ENCODE results near the gene SHMT1. TPM values are rescaled to one million over a fixed set of nuclear protein-coding genes. Genes with fewer than 3 reads are reported as not detected.
"Not testable (repeated sequence)": the region's sequence is repeated elsewhere in the genome, so short reads cannot be mapped to it uniquely, and the experiment has no call there.

The SHMT1 gene
- total RNA-seq, 1 experiment from 2014 or later, result 21.4 TPM

- DNase-seq (ENCODE audit: low read depth, low spot score), result no peak
- in situ Hi-C loops (cut with HindIII; ENCODE audit: low pct_unique_long_range_greater_than_20kb, low sequenced_read_pairs), result no loop called here
Measured at GRCh38 chr17:18318117-18318516, 45.2 kb downstream of the SHMT1 start.

- no peak for DNase-seq (ENCODE audit: low read depth, low spot score)
- in situ Hi-C loops (cut with HindIII; ENCODE audit: low pct_unique_long_range_greater_than_20kb, low sequenced_read_pairs), result no loop called here
Measured at GRCh38 chr17:18315961-18316360, 47.4 kb downstream of the SHMT1 start.

GRCh38 chr17:18315562-18315922 lies 47.8 kb downstream of the SHMT1 start:
- in situ Hi-C loops (cut with HindIII; ENCODE audit: low pct_unique_long_range_greater_than_20kb, low sequenced_read_pairs), result no loop called here
- no peak for DNase-seq (ENCODE audit: low read depth, low spot score)

- in situ Hi-C loops (cut with HindIII; ENCODE audit: low pct_unique_long_range_greater_than_20kb, low sequenced_read_pairs), result no loop called here
- DNase-seq (ENCODE audit: low read depth, low spot score), result peak; percentile 97
Measured at GRCh38 chr17:18314731-18315561, 48.4 kb downstream of the SHMT1 start, which contains the start of the genes SMCR8 and TOP3A. SMCR8 (plus strand) TSS chr17:18315293; CDS start chr17:18315790, 497 bp downstream. TOP3A (minus strand) TSS chr17:18314994; CDS start chr17:18314778, 216 bp downstream.

DNA sequence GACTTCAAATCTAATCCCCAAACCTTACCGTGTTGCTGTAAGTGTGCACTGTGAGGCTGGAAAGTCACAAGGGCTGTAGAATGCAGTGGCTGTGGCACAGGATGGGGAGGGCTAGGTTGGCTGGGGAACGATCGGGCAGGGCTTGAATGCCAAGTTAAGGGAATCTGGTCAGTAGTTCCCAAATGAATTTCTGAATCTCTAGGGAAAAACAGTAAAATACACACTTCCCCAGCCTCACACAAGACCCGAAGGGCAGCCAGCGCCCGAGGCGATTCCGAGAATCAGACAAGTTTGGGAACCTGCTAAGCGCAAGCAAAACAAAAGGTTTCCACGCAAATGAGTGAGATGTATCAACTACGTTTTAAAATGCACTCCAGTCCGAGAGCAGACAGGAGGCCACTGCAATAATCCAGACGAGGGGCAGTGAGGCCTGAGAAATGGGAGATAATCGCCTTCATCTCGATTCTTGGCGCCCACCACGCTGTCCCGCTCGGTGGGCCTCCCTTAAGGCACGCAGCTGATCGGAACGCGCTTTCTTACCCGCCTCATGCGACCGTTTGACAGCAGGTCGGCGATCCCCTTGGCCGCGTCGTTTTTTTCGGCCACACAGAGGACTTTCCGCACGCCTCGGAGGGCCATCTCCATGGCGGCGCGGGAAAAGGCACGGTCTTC lies 49.2 kb downstream of the SHMT1 start:
- in situ Hi-C loops (cut with HindIII; ENCODE audit: low pct_unique_long_range_greater_than_20kb, low sequenced_read_pairs), result no loop called here
- DNase-seq (ENCODE audit: low read depth, low spot score), result peak; percentile 8

DNA sequence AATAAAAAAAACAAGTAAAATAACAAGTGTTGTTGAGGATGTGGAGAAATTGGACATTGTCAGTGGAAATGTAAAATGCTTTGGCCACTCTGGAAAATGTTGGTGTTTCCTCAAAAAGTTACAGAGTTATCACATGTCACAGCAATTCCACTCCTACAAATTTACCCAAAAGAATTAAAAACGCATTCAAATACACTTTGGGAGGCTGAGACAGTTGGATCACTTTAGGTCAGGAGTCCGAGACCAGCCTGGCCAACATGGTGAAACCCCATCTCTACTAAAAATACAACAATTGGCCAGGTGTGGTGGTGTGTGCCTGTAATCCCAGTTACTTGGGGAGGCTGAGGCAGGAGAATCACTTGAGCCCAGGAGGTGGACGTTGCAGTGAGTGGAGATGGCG lies 54.1 kb downstream of the SHMT1 start:
- in situ Hi-C loops (cut with HindIII; ENCODE audit: low pct_unique_long_range_greater_than_20kb, low sequenced_read_pairs), result no loop called here
- DNase-seq (ENCODE audit: low read depth, low spot score), result no peak

- DNase-seq (ENCODE audit: low read depth, low spot score); in situ Hi-C loops (cut with HindIII; ENCODE audit: low pct_unique_long_range_greater_than_20kb, low sequenced_read_pairs): not testable (repeated sequence)
Measured at GRCh38 chr17:18303206-18303605, 60.1 kb downstream of the SHMT1 start.

DNA sequence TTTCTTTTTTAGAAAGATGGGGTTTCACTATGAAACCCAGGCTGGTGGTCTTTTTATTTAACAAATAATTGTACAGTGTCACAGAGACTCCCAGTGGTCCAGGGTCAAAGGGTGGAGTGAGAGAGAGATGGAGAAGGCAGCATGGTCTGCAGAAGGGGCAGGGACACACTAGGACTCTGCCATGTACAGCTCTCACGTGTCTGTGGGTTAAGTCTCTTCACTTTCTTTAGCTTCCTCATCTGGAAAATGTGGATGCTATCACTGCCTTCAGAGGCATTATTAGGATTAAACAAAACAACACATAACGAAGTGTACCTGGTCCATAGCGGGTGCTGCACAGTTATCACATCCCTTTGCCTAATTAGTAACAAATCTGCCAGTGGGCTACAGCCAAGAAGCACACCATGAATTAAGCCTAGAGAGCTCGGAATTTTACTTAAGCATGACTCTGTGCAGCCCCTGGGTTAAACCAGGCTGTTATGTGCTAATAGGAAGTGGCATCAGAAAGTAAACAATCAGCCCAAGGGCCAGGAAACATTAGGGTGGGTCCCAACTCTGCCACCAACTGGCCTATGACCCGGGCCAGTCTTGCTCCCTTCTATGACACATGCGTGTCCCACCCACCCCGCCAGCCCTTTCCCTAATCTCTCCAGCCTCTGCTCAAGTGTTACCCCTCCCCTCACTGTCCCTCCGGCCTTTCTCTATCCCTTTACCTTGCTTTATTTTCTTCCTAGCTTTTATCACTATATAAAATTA lies 62.4 kb downstream of the SHMT1 start:
- DNase-seq (ENCODE audit: low read depth, low spot score), result no peak
- in situ Hi-C loops (cut with HindIII; ENCODE audit: low pct_unique_long_range_greater_than_20kb, low sequenced_read_pairs), result no loop called here

- in situ Hi-C loops (cut with HindIII; ENCODE audit: low pct_unique_long_range_greater_than_20kb, low sequenced_read_pairs); DNase-seq (ENCODE audit: low read depth, low spot score): not testable (repeated sequence)
Measured at GRCh38 chr17:18298061-18298460, 65.3 kb downstream of the SHMT1 start.

GRCh38 chr17:18291718-18292540 lies 71.4 kb downstream of the SHMT1 start:
- no peak for DNase-seq (ENCODE audit: low read depth, low spot score)

GRCh38 chr17:18285296-18285695 lies 78.1 kb downstream of the SHMT1 start:
- DNase-seq (ENCODE audit: low read depth, low spot score), result no peak
- in situ Hi-C loops (cut with HindIII; ENCODE audit: low pct_unique_long_range_greater_than_20kb, low sequenced_read_pairs), result no loop called here

More at GRCh38 chr17:18291718-18292540, 71.4 kb downstream of the SHMT1 start:
- in situ Hi-C loops (cut with HindIII; ENCODE audit: low pct_unique_long_range_greater_than_20kb, low sequenced_read_pairs), result no loop called here

DNA sequence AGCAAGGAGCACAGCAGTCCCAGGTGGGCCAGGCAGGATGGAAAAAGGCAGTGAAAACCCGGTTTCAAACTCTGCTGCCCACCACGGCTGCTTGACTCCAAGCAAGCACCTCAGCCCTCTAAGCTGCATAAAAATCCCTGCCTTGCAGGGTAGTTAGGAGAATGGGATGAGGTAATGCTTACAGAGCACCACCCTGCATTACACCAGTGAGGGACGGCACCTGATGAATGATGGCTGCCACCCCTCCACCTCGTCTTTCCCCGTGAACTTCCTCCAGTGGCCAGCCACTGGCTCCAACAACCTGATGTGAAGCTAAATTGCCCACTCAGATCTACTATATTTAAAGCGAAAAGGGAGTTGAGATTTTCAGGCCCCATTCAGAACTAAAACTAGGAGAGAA lies 81.6 kb downstream of the SHMT1 start:
- in situ Hi-C loops (cut with HindIII; ENCODE audit: low pct_unique_long_range_greater_than_20kb, low sequenced_read_pairs), result no loop called here

GRCh38 chr17:18280766-18281371 lies 82.5 kb downstream of the SHMT1 start:
- no peak for DNase-seq (ENCODE audit: low read depth, low spot score)
- in situ Hi-C loops (cut with HindIII; ENCODE audit: low pct_unique_long_range_greater_than_20kb, low sequenced_read_pairs), result no loop called here

More for the DNA sequence above, 81.6 kb downstream of the SHMT1 start:
- DNase-seq (ENCODE audit: low read depth, low spot score), result no peak

- no peak for DNase-seq (ENCODE audit: low read depth, low spot score)
- in situ Hi-C loops (cut with HindIII; ENCODE audit: low pct_unique_long_range_greater_than_20kb, low sequenced_read_pairs), result no loop called here
Measured at GRCh38 chr17:18280249-18280648, 83.1 kb downstream of the SHMT1 start.

- in situ Hi-C loops (cut with HindIII; ENCODE audit: low pct_unique_long_range_greater_than_20kb, low sequenced_read_pairs), result no loop called here
Measured at GRCh38 chr17:18278867-18279266, 84.5 kb downstream of the SHMT1 start.

More at GRCh38 chr17:18278867-18279266, 84.5 kb downstream of the SHMT1 start:
- no peak for DNase-seq (ENCODE audit: low read depth, low spot score)
